Parathyroid adenoma (tissue), 2 donors: ENCODE data around the gene ZG16.
"Not testable (repeated sequence)": the region's sequence is repeated elsewhere in the genome, so short reads cannot be mapped to it uniquely, and the experiment has no call there.

Source experiments
- H2AFZ ChIP-seq: fragments of 300-600 bp; sonication (generic); one replicate; pipeline ENCODE4 v1.7.0; 2017; ENCODE audit warnings: antibody characterized with exemption, mild to moderate bottlenecking
- H3K27ac ChIP-seq: fragments of 300-600 bp; sonication (generic); one replicate; pipeline ENCODE4 v1.7.0; 2017
- H3K27me3 ChIP-seq: fragments of 300-600 bp; sonication (generic); one replicate; pipeline ENCODE4 v1.7.0; 2017; ENCODE audit warnings: low read length; ENCODE audit not compliant: control insufficient read depth, insufficient read depth
- H3K36me3 ChIP-seq: fragments of 300-600 bp; sonication (generic); one replicate; pipeline ENCODE4 v1.7.0; 2017; ENCODE audit warnings: low read length; ENCODE audit not compliant: control insufficient read depth, insufficient read depth
- H3K4me1 ChIP-seq: fragments of 300-600 bp; sonication (generic); one replicate; pipeline ENCODE4 v1.7.0; 2017; ENCODE audit warnings: control low read depth
- H3K4me2 ChIP-seq: fragments of 300-600 bp; sonication (generic); one replicate; pipeline ENCODE4 v1.7.0; 2017; ENCODE audit warnings: low read length
- H3K4me3 ChIP-seq: fragments of 300-600 bp; sonication (generic); one replicate; pipeline ENCODE4 v1.7.0; 2017; ENCODE audit warnings: low read depth, low read length
- H3K79me2 ChIP-seq: fragments of 300-600 bp; sonication (generic); one replicate; pipeline ENCODE4 v1.7.0; 2017; ENCODE audit warnings: control low read depth
- H3K9ac ChIP-seq: fragments of 300-600 bp; sonication (generic); one replicate; pipeline ENCODE4 v1.7.0; 2017; ENCODE audit warnings: mild to moderate bottlenecking
- H3K9me3 ChIP-seq: fragments of 300-600 bp; sonication (generic); one replicate; pipeline ENCODE4 v1.7.0; 2017; ENCODE audit warnings: low read length; ENCODE audit not compliant: control insufficient read depth
- TF ChIP-seq, protein P1 (sequence below): fragments of 300-600 bp; sonication (generic); IDR thresholded peaks from one replicate; pipeline ENCODE4 v1.7.0; 2017; ENCODE audit warnings: antibody characterized with exemption, mild to moderate bottlenecking
- donor health status: primary hyperparathyroidism.

Gene ZG16

DNA sequence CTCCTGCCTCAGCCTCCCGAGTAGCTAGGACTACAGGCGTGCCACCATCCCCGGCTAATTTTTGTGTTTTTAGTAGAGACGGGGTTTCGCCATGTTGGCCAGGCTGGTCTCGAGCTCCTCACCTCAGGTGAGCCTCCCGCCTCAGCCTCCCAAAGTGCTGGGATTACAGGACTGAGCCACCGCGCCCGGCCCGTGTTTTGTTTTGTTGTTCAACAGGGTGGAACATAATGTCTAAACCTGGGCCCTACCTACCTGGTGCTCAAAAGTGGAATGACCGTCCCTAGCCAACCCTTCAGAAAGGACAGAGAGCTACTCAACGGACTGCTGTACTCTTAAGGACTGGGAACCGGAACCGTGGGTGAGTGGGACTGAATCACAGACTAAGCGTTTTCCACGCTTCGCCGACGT, 11.7 kb downstream of the ZG16 start:
- Histone ChIP-seq H3K27me3 (no peaks in the 10 kb centered on the region), H3K4me3 (peak overlapping the region; percentile 72), H3K9me3 (no peaks in the 10 kb centered on the region), H3K36me3 (no peaks in the 10 kb centered on the region), H3K79me2 (peaks cover 39% of the 10 kb centered on the region), H3K4me2 (peak overlapping the region; percentile 90), H3K27ac (peak overlapping the region; percentile 96), H3K4me1 (peaks cover 36% of the 10 kb centered on the region), H2AFZ (peak overlapping the region; percentile 96), H3K9ac (peak overlapping the region; percentile 81)
- TF ChIP-seq, protein P1, sequence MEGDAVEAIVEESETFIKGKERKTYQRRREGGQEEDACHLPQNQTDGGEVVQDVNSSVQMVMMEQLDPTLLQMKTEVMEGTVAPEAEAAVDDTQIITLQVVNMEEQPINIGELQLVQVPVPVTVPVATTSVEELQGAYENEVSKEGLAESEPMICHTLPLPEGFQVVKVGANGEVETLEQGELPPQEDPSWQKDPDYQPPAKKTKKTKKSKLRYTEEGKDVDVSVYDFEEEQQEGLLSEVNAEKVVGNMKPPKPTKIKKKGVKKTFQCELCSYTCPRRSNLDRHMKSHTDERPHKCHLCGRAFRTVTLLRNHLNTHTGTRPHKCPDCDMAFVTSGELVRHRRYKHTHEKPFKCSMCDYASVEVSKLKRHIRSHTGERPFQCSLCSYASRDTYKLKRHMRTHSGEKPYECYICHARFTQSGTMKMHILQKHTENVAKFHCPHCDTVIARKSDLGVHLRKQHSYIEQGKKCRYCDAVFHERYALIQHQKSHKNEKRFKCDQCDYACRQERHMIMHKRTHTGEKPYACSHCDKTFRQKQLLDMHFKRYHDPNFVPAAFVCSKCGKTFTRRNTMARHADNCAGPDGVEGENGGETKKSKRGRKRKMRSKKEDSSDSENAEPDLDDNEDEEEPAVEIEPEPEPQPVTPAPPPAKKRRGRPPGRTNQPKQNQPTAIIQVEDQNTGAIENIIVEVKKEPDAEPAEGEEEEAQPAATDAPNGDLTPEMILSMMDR = no peak

DNA sequence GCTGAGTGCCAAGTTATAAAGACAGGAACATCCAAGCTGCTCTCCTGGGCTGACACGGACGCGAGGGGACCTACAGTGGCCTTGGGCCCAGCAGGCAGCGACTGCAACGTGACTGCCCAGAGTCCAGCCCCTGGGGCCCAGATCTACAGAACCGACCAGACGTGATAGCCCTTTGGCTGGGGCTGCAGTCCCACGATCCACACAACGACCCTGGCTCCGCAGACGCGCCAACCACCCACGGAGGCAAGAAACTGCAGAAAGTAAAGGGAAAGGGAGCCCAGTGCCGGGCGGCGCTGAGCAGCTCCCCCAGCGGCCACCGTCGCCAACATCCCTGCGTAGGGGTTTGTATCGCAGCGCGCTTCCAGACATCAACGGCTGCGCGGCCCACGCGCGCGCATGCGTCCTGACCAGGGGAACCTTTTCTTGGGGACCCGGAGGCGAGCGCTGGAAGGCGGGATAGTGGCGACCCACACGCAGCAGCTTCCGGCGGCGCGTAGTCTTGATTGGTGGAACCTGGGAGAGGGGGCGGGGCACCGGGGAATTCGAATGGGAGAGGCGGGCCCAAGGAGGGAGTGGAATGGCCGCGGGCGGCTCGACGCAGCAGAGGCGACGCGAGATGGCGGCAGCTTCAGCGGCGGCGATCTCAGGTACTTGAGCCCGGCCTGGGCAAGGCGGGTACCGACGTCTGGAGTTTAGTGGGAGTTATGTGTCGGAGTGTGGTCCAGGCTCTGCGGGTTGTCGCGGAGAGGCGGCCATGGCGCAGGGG, 12.3 kb downstream of the ZG16 start, which contains the start of gene KIF22:
Gene KIF22, plus strand, starts transcription at position 569 of the 766 bp plus-strand sequence. Its CDS starts 9 bp downstream, at position 578.
- H3K27ac ChIP-seq = peak within 1 kb of the TSS; percentile 96
- TF ChIP-seq, protein P1 = peak; percentile 88
- H3K9me3 ChIP-seq = no peaks in the 10 kb centered on the region
- H3K27me3 ChIP-seq = no peaks in the 10 kb centered on the region
- H3K4me3 ChIP-seq = peak within 1 kb of the TSS; percentile 72
- peaks cover 44% of the 10 kb centered on the region for H3K79me2 ChIP-seq
- no peaks in the 10 kb centered on the region for H3K36me3 ChIP-seq
- H3K9ac ChIP-seq = peak within 1 kb of the TSS; percentile 81
- peaks cover 30% of the 10 kb centered on the region for H3K4me1 ChIP-seq
- H2AFZ ChIP-seq = peak within 1 kb of the TSS; percentile 96
- H3K4me2 ChIP-seq = peak within 1 kb of the TSS; percentile 90

DNA sequence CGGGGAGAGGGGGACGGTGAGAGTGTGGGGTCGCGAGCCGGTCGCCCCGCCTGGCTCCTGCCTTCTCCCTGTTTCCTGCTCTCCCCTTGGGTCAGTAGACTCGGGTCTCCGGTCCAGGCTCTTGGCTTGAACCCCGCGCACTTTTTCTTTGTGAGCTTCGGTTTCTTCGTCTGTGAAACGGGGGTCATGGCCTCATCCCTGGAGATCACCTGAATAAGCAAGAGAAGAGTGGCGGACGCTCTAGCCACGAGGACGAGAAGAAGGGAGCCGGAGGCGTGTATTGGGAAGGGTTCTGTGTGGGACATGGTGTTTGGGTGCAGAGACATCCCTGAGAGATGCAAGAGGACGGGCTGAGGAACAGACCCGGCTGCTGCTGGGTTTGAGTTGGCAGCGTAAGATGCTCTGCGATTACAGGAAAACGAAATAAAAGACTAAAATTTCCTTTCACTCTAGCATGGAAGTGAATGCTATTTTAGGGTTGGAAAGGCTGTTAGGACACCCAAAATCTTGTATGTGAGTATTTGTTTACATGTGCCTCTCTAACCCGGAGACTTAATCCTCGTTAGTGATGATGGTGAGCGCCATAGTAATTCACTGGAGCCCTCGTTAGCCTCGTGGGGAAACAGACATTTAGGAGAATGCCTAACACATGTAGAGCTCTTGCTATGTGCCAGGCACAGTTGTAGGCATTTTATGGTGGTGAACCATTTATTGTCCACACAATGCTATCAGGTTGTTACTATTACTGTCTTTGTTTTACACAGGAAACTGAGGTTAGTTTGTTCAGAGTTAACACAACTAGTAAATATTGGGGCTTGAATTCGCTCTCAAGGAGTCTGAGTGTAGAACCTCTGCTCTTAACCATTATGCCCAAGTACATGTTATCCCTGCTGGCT, 13.1 kb downstream of the ZG16 start:
- Histone ChIP-seq H3K27ac (peak overlapping the region; percentile 96), H3K9ac (peak overlapping the region; percentile 25), H3K27me3 (no peaks in the 10 kb centered on the region), H2AFZ (peak overlapping the region; percentile 96), H3K36me3 (no peaks in the 10 kb centered on the region), H3K4me2 (peak overlapping the region; percentile 72), H3K4me1 (peaks cover 30% of the 10 kb centered on the region), H3K79me2 (peaks cover 44% of the 10 kb centered on the region), H3K9me3 (no peaks in the 10 kb centered on the region), H3K4me3 (peak overlapping the region; percentile 72)
- TF ChIP-seq, protein P1 = no peak

GRCh38 chr16:29791845-29792807, 14.1 kb downstream of the ZG16 start:
- peak overlapping the region; percentile 72 for H3K4me3 ChIP-seq
- TF ChIP-seq, protein P1 = no peak

DNA sequence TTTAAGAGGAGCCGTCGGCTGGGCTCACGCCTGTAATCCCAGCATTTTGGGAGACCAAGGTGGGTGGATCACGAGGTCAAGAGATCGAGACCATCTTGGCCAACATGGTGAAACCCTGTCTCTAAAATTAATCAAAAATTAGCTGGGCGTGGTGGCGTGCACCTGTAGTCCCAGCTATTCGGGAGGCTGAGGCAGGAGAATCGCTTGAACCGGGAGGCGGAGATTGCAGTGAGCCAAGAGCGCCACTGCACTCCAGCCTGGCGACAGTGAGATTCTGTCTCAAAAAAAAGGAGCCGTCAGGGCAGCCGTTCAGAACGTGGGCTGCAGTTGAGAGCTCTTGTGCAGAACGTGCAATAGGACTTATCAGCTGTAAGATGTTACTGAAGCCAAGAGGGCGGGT, 15.1 kb downstream of the ZG16 start:
- not testable (repeated sequence) for H3K9ac ChIP-seq, H3K4me2 ChIP-seq, H2AFZ ChIP-seq, H3K27ac ChIP-seq, H3K27me3 ChIP-seq, H3K4me3 ChIP-seq, H3K9me3 ChIP-seq, H3K36me3 ChIP-seq
- H3K79me2 ChIP-seq = peaks cover 44% of the 10 kb centered on the region
- peaks cover 24% of the 10 kb centered on the region for H3K4me1 ChIP-seq

More at GRCh38 chr16:29791845-29792807, 14.1 kb downstream of the ZG16 start:
- Histone ChIP-seq H3K27ac (no peak overlapping the region), H3K4me2 (peak overlapping the region; percentile 72), H3K9ac (no peak overlapping the region), H3K79me2 (peaks cover 44% of the 10 kb centered on the region), H2AFZ (no peak overlapping the region), H3K9me3 (no peaks in the 10 kb centered on the region), H3K4me1 (peaks cover 30% of the 10 kb centered on the region), H3K36me3 (no peaks in the 10 kb centered on the region), H3K27me3 (no peaks in the 10 kb centered on the region)
